GM19099 (cell line): ENCODE data around the gene ARHGAP10.

Source experiments
- POLR2A ChIP-seq: IDR thresholded peaks from 3 replicates; pipeline ENCODE4 v1.6.1; 2011; ENCODE audit warnings: low read depth; ENCODE audit not compliant: insufficient read length; ENCODE audit errors: extremely low read depth

ARHGAP10 gene

DNA sequence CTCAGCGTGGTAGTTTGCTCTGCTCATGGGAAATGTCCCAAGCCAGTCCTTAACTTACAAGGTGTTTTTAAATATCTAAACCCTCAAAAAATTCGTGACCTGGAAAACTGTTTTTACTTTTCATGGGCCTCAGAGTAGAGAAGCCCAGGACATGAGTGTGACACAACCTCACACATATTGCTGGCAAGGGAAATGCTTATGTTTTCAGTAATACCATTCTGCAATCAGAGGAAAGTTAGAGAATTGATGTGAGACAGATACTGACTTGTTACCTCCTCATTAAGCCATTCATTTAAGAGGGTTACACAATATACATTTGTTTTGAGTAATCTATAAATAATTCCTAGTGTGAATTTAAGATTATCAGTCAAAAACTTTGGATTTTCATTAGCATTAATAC is 209.5 kb downstream of the ARHGAP10 start:
- TF ChIP-seq POLR2A, result no peak

DNA sequence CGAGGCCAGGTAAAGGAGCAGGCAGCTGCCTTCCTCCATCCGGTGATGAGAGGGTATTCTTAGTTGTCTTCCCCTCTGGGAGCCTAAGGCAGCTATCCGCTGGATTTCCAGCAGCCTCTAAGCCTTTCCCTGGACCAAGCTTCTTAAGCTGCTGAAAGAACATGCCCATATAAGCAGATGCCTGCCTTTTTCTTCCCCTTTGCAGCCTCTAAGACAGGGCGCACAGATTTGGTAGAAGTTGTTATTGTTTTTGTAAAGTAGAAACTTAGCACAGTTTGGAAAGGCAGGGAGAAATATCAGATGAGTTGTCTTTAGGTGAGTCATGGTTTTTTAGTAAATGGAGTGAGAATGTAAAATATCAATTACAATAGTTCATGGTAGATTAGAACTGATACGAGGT is 210.8 kb downstream of the ARHGAP10 start:
- TF ChIP-seq POLR2A, result no peak

DNA sequence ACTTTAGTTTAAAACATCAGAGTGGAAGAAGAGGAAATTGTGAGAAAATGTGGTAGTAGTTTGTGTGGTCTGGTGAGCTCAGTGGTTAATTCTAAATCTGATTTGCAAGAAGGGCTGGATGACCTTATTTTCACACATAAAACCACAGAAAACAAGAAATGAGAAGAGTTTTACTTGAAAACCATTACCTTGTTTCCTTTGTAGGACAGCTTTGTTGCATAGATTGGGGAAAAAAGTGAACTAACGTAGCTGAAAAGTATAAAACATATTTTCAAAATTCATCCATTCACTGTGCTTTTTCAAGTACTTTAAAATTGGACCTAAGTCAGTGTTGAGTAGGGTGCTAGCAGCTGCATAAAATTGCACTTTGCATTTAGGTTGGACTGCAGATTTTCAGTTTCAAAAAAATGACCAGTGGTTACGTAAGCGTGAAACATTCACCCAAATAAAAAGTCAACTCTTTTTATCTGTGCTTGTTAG is 211.3 kb downstream of the ARHGAP10 start:
- no peak for TF ChIP-seq POLR2A

DNA sequence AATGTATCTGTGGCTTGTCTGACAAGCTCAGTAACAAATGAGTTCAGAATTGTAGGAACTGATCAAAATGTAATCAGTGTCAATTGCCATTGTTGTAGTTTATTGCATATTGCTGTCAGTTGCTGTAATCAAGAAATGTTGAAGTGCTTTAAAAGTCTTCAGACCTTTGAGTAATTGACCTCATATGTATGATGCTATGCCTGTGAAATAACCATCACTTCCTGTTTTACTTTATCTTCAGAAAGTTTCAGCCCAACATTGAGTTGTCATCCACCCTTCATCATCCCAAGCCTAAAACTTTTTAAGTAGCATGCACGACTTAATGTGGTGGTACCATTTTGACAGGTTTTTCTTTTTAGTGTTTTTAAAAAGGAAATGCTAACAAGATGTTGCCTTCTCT is 212.4 kb downstream of the ARHGAP10 start:
- TF ChIP-seq POLR2A, result no peak

DNA sequence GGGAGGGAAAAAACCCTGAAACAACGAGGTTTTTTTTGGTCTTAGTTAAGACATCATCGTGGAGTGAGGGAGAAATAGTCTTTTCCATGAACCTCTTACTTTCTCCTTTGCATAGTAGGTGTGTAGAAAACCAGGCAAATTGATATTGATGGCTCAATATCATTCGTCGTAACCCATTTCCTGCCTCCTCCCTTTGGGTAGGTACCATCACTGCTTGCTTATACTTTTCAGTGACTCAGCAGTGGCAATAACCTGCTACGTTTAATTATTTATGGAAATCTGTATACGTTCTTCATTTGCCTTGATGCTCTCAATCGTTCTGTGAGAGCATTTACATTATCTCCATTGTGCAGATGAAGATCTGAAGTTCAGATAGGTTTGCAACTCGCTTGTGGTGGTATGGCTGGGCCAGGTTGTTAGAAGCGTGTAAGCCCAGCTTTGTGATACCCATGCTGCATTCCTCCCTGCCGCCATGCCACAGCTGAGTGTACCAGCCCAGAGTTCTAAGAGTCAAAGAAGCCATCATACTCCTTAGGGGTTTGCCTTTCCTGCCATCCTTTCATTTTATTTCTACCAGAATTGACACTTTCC is 212.9 kb downstream of the ARHGAP10 start:
- TF ChIP-seq POLR2A, result no peak

DNA sequence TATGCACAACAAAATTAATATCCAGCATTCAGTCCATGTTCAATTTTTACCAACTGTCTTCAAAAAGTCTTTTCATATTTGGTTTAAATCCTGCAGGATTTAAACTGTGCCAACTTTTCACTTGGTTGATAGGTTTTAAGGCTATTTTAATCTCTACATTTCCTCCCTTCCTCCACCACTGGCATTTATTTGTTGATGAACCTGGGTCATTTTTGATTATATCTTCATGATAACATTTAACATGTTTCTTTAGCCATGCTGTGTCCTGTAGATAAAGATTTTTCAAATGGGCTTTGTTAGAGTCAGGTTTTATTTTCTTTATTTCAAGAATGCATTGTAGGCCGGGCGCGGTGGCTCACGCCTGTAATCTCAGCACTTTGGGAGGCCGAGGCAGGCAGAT is 216.4 kb downstream of the ARHGAP10 start:
- no peak for TF ChIP-seq POLR2A

DNA sequence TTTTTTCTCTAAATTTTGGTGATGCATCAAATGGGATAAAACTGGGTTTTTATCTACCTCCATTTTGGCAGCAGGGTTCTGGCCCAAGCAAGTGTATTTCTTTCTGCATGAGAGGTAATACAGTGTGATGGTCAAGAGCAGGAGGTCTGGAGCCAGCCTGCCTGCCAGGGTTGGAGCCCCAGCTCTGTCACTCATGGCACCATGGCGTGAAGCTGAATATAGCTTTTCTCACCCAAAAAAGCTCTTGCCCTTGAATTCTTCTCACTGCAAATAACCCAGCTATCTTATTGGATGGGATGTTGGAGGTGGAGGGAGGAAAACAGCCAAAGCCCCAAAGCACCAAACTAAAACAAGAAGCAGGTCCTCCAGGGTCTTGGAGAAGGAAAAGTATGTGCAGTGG is 218.4 kb downstream of the ARHGAP10 start:
- no peak for TF ChIP-seq POLR2A

DNA sequence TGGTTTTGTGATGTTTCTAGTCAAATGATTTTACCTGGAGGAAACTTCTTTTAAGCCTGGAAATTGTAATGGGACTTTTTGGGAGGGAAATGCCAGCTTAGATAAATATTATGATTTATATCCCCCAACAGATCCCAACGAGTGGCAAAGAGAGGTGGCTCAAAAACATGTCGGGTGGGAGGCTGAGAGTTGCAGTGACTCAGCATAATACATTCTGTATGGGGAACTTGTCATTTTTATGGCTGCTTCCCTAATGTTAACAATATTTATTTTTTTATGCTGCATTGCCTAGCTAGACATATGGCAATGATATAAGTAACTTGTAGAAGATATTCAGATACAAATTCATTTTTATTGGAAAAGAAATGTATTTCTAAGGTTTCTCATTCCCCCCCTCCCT is 219.0 kb downstream of the ARHGAP10 start:
- TF ChIP-seq POLR2A, result no peak

DNA sequence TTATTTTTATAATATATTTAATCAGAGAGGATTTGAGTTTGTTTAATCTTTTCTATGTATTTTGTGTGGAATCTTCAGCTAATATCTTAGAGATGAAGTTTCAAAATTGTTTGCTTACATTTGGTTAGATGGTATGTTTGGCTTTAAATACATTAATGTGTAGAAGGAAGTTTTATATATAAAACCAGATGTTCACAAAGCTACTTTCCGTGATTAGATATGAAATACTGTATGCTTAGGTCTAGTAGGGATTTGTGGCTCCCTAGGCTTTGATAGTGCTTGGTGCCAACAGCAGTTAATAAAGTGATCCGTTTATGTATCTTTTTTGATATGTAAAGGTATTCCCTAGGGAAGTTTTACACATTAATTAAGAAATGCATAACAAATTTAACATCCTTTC is 223.0 kb downstream of the ARHGAP10 start:
- TF ChIP-seq POLR2A, result no peak

DNA sequence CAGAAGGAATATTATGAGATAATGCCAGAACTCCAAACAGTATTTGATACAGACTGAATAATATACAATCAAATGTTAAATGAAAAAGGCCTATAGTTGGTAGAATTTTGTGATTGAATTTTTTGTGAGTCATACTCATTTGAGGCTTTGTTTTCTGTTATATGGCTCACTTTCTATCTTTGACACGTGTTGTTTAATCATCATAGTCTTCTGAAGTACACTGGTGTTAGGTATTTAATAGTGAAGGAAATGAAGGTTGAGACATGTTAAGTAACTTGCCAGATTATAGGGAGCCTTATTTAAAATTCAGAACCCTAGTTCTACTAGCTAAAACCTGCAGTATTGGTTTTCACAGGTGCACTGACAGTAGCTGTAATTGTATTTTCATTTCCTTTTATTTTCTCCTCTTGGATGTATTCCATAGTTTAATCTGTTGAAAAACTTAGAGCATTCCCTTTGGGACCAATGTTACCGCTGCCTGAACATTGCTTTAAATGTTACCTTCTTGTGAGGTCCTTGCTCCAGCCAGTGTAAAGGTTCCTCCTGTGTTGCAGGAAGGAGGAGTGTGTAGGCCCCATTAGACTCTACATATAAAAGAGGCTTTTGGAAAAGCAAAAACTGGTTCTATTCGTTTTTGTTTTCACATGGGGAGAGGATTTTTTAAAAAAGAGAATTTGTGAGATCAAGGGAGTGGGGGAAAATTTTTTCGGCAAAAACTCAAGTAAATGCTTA is 224.1 kb downstream of the ARHGAP10 start:
- TF ChIP-seq POLR2A, result no peak

DNA sequence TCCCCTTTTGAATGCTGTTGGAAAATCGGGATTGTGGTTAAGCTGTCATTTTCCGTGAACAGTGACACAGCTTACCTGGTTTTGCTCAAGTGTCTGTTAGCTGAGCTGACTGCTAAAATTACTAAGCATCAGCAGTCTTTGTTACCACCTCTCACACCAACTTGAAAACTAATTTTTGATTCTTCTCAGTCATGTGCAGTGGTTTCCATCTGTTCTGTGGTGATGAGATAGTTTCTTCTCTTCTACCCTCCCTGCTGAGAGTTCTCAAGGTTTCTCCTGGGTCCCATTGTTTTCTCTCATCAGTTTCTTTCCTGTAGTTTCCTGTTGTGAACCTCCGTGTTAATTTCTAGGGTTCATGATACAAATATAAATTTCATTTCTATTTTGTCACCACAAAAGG is 225.6 kb downstream of the ARHGAP10 start:
- TF ChIP-seq POLR2A, result no peak

DNA sequence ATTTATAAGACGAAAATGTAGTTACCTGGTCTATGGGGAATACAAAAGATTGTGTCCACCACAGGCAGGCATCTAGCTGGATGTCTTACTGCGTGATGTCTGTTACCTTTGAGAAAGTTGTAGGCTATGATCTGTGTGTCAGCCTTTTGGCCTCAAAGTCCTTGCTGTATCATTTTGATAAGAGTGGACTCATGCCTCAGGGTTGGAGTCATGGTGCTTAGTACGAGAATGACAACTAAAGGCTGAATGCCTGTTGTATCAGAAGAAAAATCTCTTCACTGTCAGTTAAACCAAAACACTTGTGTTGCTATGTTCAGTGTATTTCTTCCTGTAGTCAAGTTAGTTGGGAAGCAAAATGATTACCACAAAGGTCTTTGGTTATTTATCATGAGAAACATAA is 226.2 kb downstream of the ARHGAP10 start:
- TF ChIP-seq POLR2A, result no peak

DNA sequence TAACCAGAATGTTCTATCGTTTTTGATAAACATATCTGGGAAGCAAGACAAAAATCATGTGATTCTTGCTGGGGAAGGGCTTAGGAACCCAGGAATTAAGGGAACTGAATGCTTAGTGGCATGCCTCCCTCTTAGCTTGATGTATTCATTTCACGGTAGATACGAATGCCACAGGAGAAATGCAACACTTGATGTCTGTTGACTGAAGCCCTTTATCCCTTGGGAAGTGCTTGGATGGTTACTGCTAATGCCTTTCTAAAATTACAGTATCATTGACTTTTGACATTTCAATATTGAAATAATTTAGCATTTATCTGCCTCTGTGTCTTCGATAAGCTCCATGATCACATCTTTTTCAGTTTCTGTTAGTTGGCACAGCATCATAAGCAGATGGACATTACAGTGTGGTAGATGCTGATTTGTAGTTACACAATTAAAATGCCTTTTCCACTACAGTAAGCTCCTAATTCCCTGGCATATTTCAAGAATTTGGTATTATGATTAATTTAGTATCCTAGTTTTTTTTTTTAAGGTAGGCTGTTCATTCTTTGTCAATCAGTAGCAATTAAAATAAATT is 226.7 kb downstream of the ARHGAP10 start:
- TF ChIP-seq POLR2A, result no peak

DNA sequence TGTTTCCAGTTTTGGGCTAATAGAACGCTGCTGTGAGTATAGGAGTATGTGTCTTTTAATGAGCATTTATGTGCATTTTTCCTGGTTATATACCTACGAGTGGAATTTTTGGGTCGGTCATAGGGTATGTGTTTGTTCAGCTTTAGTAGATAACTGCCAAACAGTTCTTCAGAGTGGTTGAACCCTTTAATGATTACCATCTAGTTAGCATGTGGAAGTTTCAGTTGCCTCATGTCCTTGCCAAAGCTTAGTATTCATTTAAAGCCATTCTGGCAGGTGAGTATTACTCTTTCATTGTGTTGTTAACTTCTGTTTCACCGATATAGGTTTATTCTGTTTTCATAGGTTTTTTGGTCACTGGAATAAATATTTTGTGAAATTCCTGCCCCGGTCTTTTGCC is 229.1 kb downstream of the ARHGAP10 start:
- no peak for TF ChIP-seq POLR2A

DNA sequence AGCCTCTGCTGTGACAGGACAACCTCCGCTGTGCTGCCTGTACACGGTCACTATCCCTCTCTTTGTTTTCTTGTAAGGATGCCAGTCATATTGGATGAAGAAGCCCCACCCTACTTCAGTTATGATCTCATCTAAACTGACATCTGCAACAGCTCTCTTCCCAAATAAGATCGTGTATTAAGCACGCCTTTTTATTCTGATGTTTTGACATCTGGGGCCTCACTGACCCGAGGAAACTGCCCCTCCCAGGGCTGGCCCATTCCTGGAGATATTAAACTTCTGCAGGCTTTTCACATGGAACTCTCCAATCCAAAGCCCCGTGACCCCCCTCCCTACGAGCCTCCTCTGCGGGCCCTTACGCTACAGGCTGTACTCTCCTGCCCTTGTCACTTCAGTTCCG is 232.0 kb downstream of the ARHGAP10 start:
- TF ChIP-seq POLR2A, result no peak

DNA sequence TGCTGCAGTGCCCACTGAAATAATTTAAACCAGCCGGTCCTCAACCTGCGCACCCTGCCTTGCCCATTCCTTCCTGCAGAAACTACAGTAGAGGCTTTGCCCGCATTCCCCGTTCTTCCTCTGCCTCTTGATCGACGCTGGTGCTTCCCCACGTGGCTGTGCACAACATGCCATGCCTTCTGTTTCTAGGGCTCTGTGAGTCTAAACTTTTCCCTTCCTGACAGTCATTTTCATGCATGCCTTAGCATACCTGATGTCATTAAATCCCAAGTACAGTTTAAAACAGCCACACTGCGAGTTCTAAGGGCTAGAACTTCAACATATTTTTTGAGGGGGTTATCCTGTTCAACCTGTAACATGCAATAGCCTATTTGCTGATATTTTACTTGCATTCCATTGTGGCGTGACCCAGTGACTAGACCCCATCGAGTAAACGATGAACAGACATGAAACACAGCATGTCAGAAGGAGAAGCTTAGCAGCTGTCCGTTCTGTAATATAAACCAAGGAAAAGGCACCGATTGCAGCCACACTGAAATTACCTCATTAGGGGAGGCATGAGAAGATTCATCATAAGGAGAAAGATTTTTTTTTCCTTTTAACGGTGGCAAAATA is 232.5 kb downstream of the ARHGAP10 start:
- TF ChIP-seq POLR2A, result no peak
